K562 (cell line): Measurements from ENCODE around the gene IPPK. TPM values are rescaled to one million over a fixed set of nuclear protein-coding genes. Genes with fewer than 3 reads are reported as not detected.
A peak's percentile ranks its signal among the peaks of the same experiment; 100 is the strongest.

ENCODE experiments used
- ATAC-seq: fragments of 200-7000 bp; cut with Tn5 transposase; 3 replicates; pipeline ENCODE4 v1.9.1; 2020; ENCODE audit warnings: moderate library complexity
- BruUV-seq: library from RNA; stranded (reverse); fragments of 400-500 nt; replicated peaks from 2 replicates; lab custom pipeline; 2021; lab: Mats Ljungman, UMichigan
- CTCF ChIA-PET: fragments of 300-600 bp; formaldehyde crosslinking; extraction: SDS; loops from one replicate; lab custom pipeline; 2021; ENCODE audit warnings: low intra/inter-chr PET ratio; lab: Yijun Ruan, JAX
- POLR2A ChIA-PET: fragments of 300-600, 350-650 bp; sonication (Branson Sonifier 250); formaldehyde crosslinking; extraction: SDS; loops from one replicate; lab custom pipeline; 2021; ENCODE audit warnings: antibody characterized with exemption, inconsistent platforms; lab: Yijun Ruan, JAX
- DNase-seq, 4 experiments: peaks; one replicate each; pipeline versions ENCODE4 v3.0.0 to v3.0.0-alpha.2; 2011 to 2018; ENCODE audit warnings: low spot score in 3 of 4, mixed read lengths in 3 of 4; ENCODE audit errors: extremely low read depth in 1 of 4
- FAIRE-seq: peaks from 2 replicates; lab custom pipeline; 2011; peaks lifted over from hg19 to GRCh38; lab: Jason Lieb, UNC
- H2AFZ ChIP-seq: 2 replicates; pipeline ENCODE4 v1.6.0; 2011; ENCODE audit warnings: low read depth, low read length, control low read depth, inconsistent platforms
- H3K27ac ChIP-seq: fragments of 200-600 bp; 3 replicates; pipeline ENCODE4 v1.8.0; 2011; ENCODE audit warnings: low read depth, mild to moderate bottlenecking, control low read depth, inconsistent platforms, low read length, moderate library complexity, mixed read lengths; ENCODE audit errors: extremely low read depth
- H3K27me3 ChIP-seq, 2 experiments: fragments of 300-600 bp in 1 of 2; 2 replicates in 1 of 2; 3 replicates in 1 of 2; pipeline versions ENCODE4 v1.6.0 to v1.8.0; 2011; ENCODE audit warnings: inconsistent platforms in 2 of 2, low read length in 2 of 2, mild to moderate bottlenecking in 1 of 2, mixed read lengths in 1 of 2, moderate library complexity in 1 of 2; ENCODE audit not compliant: control insufficient read depth in 2 of 2, insufficient read depth in 2 of 2
- H3K36me3 ChIP-seq: fragments of 300-600 bp; 3 replicates; pipeline ENCODE4 v1.8.0; 2011; ENCODE audit warnings: mild to moderate bottlenecking, low read length, inconsistent platforms; ENCODE audit not compliant: control insufficient read depth, insufficient read depth
- H3K4me1 ChIP-seq, 2 experiments: fragments of 200-600 bp in 1 of 2; replicated peaks in 1 of 2; 2 replicates in 1 of 2; 3 replicates in 1 of 2; pipeline versions ENCODE4 v1.5.1 to v1.8.0; 2011; ENCODE audit warnings: inconsistent platforms in 2 of 2, low read length in 2 of 2, mild to moderate bottlenecking in 1 of 2, mixed read lengths in 1 of 2, moderate library complexity in 1 of 2; ENCODE audit not compliant: control insufficient read depth in 2 of 2, insufficient read depth in 2 of 2
- H3K4me2 ChIP-seq: 2 replicates; pipeline ENCODE4 v1.6.1; 2011; ENCODE audit warnings: low read length, control low read depth, inconsistent platforms, mixed read lengths; ENCODE audit not compliant: insufficient read depth
- H3K4me3 ChIP-seq: fragments of 200-600 bp; sonication (generic), shearing (Covaris generic); 2 replicates; pipeline ENCODE4 v1.5.1; 2016; ENCODE audit warnings: control low read depth, inconsistent platforms
- H3K79me2 ChIP-seq: fragments of 200-600 bp; 3 replicates; pipeline ENCODE4 v1.8.0; 2011; ENCODE audit warnings: low read length, inconsistent platforms; ENCODE audit not compliant: control insufficient read depth, insufficient read depth
- H3K9ac ChIP-seq, 2 experiments: 2 replicates each; pipeline versions ENCODE4 v1.6.0 to v1.6.1; 2011; ENCODE audit warnings: low read depth in 2 of 2, low read length in 2 of 2, control low read depth in 1 of 2, inconsistent platforms in 1 of 2, mild to moderate bottlenecking in 1 of 2, mixed read lengths in 1 of 2; ENCODE audit not compliant: insufficient read depth in 1 of 2
- H3K9me1 ChIP-seq: one replicate; pipeline ENCODE4 v1.6.0; 2011; ENCODE audit warnings: inconsistent platforms, mild to moderate bottlenecking, low read length, moderate library complexity; ENCODE audit not compliant: control insufficient read depth, insufficient read depth
- H3K9me3 ChIP-seq: replicated peaks from 2 replicates; pipeline ENCODE4 v1.5.1; 2011; ENCODE audit warnings: low read depth, low read length, inconsistent platforms; ENCODE audit not compliant: control insufficient read depth, insufficient read depth
- H4K20me1 ChIP-seq: replicated peaks from 2 replicates; pipeline ENCODE4 v1.6.1; 2011; ENCODE audit warnings: low read length, inconsistent platforms, mixed read lengths; ENCODE audit not compliant: control insufficient read depth, insufficient read depth
- EP300 ChIP-seq: IDR thresholded peaks from 2 replicates; pipeline ENCODE4 v1.6.1; 2012; ENCODE audit warnings: low read length, improper control_type of control experiment
- PRDM10 ChIP-seq: fragments of 450-650 bp; IDR thresholded peaks from 2 replicates; pipeline ENCODE4 v1.6.1; 2018; ENCODE audit not compliant: partially characterized antibody
- SAP30 ChIP-seq: fragments of 200-600 bp; sonication (generic); IDR thresholded peaks from 2 replicates; pipeline ENCODE4 v1.6.1; 2012; ENCODE audit warnings: borderline replicate concordance, low read depth, mild to moderate bottlenecking, moderate library complexity, low read length, control low read depth, inconsistent platforms; ENCODE audit not compliant: insufficient read depth, poor library complexity, severe bottlenecking
- SREBF1 ChIP-seq: fragments of 150-350 bp; IDR thresholded peaks from 2 replicates; pipeline ENCODE4 v1.6.1; 2014; ENCODE audit warnings: antibody characterized with exemption, low read depth, low read length, borderline replicate concordance
- ZBTB8A ChIP-seq: fragments of 450-650 bp; IDR thresholded peaks from 2 replicates; pipeline ENCODE4 v1.6.1; 2018; ENCODE audit warnings: mild to moderate bottlenecking, moderate library complexity; ENCODE audit not compliant: partially characterized antibody
- WGBS: fragments of 100-300 bp; shearing (Covaris generic); methylation state at CpG from one replicate; pipeline ENCODE4 v1.1.6; 2016; ENCODE audit warnings: low coverage, mixed read lengths; ENCODE audit not compliant: insufficient coverage; ENCODE audit errors: missing lambda C conversion rate; 5-methylcytosine and 5-hydroxymethylcytosine counted together
- in situ Hi-C: fragments of 300-500 bp; cut with MboI; formaldehyde crosslinking; loops from 4 replicates; pipeline ENCODE4 v1.15.0; 2018; ENCODE audit warnings: inconsistent platforms, mixed read lengths
- intact Hi-C: fragments of 100-400 bp; cut with micrococcal nuclease; formaldehyde crosslinking; loops from 2 replicates; pipeline ENCODE4 v1.14.2; 2022
- polyA plus RNA-seq, 8 experiments: library from polyadenylated mRNA; depleted of rRNA in 4 of 8; stranded (reverse) in 5 of 8; unstranded in 3 of 8; fragments of >200 nt; fragmentation: Nextera tagmentation in 2 of 8; fragmentation: Illumina TruSeq in 1 of 8; extraction: Ambion mirVana in 2 of 8; extraction: Trizol in 1 of 8; gene quantifications; 2 replicates each; pipeline versions ENCODE4 v1.2.1 to v1.2.3, GENCODE V29; 2011 to 2014; ENCODE audit warnings: inconsistent platforms in 1 of 8, missing spikeins in 1 of 8
- total RNA-seq, 7 experiments: library from RNA; depleted of rRNA in 6 of 7; stranded (reverse); fragments of >200 nt in 6 of 7; fragmentation: Illumina TruSeq in 2 of 7; extraction: Trizol in 2 of 7; gene quantifications; 2 replicates each; pipeline versions ENCODE4 v1.2.1 to v1.2.3, GENCODE V29; 2011 to 2021; ENCODE audit warnings: low replicate concordance in 1 of 7
- TF ChIP-seq, protein P1 (sequence below): sonication (generic); formaldehyde crosslinking; IDR thresholded peaks from 2 replicates; pipeline ENCODE4 v1.8.0; 2022; ENCODE audit warnings: mild to moderate bottlenecking, missing genetic modification reagents
- TF ChIP-seq, protein P2 (sequence below): fragments of 450-650 bp; IDR thresholded peaks from 2 replicates; pipeline ENCODE4 v1.6.1; 2016; ENCODE audit warnings: missing biosample characterization, missing genetic modification characterization
- TF ChIP-seq, protein P3 (sequence below): sonication (generic); formaldehyde crosslinking; IDR thresholded peaks from 2 replicates; pipeline ENCODE4 v1.8.0; 2023; ENCODE audit warnings: missing genetic modification reagents, mild to moderate bottlenecking, borderline replicate concordance

The IPPK gene
- total and polyA plus RNA-seq, 9 of the 15 experiments (the other 6 are each of a cell fraction or from before 2014, with no cell fraction given), result 3.1 to 22.2 (median 11.2) TPM

GRCh38 chr9:92654481-92655301, 15.2 kb downstream of the IPPK start:
- H3K27ac ChIP-seq, result no peak overlapping the region; the same call in 2 of the 3 replicates
- BruUV-seq, result no TSS peak
- ATAC-seq (no peak), FAIRE-seq (no peak), DNase-seq (no peak)
- H3K4me1 ChIP-seq, result peaks cover 0 to 11% of the 10 kb centered on the region in 2 experiments; a peak in 2 of 5 replicates
- H4K20me1 ChIP-seq, result no peaks in the 10 kb centered on the region; the same call in 1 of the 2 replicates
- no peaks in the 10 kb centered on the region for H3K9me3 ChIP-seq
- H3K36me3 ChIP-seq, result peaks cover 79% of the 10 kb centered on the region; the same call in 2 of the 3 replicates
- in situ Hi-C loops (no loop called here), intact Hi-C loops (no loop called here)
- H3K4me2 ChIP-seq, result no peak overlapping the region
- H3K27me3 ChIP-seq, result no peaks in the 10 kb centered on the region
- ChIA-PET POLR2A (no interaction called here), CTCF (no interaction called here)
- peaks cover 12% of the 10 kb centered on the region; the same call in 1 of the 3 replicates for H3K79me2 ChIP-seq
- WGBS, result 89% methylated on average over 17 of the region's 19 CpGs
- no peak overlapping the region for H3K4me3 ChIP-seq
- no peaks in the 10 kb centered on the region for H3K9me1 ChIP-seq
- peak overlapping the region in 1 of 2 experiments; percentile 82; a peak in 1 of 4 replicates for H3K9ac ChIP-seq
- no peak overlapping the region for H2AFZ ChIP-seq
- TF ChIP-seq PRDM10, result no peak
- TF ChIP-seq ZBTB8A, result no peak
- TF ChIP-seq SREBF1, result no peak
- TF ChIP-seq SAP30, result no peak
- TF ChIP-seq, protein P1, sequence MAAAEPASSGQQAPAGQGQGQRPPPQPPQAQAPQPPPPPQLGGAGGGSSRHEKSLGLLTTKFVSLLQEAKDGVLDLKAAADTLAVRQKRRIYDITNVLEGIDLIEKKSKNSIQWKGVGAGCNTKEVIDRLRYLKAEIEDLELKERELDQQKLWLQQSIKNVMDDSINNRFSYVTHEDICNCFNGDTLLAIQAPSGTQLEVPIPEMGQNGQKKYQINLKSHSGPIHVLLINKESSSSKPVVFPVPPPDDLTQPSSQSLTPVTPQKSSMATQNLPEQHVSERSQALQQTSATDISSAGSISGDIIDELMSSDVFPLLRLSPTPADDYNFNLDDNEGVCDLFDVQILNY (CRISPR knock-in tag), result no peak
- no peak for TF ChIP-seq EP300
- TF ChIP-seq, protein P2, sequence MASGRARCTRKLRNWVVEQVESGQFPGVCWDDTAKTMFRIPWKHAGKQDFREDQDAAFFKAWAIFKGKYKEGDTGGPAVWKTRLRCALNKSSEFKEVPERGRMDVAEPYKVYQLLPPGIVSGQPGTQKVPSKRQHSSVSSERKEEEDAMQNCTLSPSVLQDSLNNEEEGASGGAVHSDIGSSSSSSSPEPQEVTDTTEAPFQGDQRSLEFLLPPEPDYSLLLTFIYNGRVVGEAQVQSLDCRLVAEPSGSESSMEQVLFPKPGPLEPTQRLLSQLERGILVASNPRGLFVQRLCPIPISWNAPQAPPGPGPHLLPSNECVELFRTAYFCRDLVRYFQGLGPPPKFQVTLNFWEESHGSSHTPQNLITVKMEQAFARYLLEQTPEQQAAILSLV (tag), result no peak
- TF ChIP-seq, protein P3, sequence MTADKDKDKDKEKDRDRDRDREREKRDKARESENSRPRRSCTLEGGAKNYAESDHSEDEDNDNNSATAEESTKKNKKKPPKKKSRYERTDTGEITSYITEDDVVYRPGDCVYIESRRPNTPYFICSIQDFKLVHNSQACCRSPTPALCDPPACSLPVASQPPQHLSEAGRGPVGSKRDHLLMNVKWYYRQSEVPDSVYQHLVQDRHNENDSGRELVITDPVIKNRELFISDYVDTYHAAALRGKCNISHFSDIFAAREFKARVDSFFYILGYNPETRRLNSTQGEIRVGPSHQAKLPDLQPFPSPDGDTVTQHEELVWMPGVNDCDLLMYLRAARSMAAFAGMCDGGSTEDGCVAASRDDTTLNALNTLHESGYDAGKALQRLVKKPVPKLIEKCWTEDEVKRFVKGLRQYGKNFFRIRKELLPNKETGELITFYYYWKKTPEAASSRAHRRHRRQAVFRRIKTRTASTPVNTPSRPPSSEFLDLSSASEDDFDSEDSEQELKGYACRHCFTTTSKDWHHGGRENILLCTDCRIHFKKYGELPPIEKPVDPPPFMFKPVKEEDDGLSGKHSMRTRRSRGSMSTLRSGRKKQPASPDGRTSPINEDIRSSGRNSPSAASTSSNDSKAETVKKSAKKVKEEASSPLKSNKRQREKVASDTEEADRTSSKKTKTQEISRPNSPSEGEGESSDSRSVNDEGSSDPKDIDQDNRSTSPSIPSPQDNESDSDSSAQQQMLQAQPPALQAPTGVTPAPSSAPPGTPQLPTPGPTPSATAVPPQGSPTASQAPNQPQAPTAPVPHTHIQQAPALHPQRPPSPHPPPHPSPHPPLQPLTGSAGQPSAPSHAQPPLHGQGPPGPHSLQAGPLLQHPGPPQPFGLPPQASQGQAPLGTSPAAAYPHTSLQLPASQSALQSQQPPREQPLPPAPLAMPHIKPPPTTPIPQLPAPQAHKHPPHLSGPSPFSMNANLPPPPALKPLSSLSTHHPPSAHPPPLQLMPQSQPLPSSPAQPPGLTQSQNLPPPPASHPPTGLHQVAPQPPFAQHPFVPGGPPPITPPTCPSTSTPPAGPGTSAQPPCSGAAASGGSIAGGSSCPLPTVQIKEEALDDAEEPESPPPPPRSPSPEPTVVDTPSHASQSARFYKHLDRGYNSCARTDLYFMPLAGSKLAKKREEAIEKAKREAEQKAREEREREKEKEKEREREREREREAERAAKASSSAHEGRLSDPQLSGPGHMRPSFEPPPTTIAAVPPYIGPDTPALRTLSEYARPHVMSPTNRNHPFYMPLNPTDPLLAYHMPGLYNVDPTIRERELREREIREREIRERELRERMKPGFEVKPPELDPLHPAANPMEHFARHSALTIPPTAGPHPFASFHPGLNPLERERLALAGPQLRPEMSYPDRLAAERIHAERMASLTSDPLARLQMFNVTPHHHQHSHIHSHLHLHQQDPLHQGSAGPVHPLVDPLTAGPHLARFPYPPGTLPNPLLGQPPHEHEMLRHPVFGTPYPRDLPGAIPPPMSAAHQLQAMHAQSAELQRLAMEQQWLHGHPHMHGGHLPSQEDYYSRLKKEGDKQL (CRISPR knock-in tag), result no peak
